Skeletal muscle cell (primary cell): ENCODE measurements around the gene SCPEP1.

ENCODE experiments used
- DNase-seq: peaks from one replicate; pipeline ENCODE4 v3.0.0-alpha.2; 2010; ENCODE audit warnings: low read depth
- H3K4me3 ChIP-seq: 2 replicates; pipeline ENCODE4 v1.5.1; 2011; ENCODE audit warnings: low read depth, mild to moderate bottlenecking, control low read depth, low read length, moderate library complexity

Gene SCPEP1

DNA sequence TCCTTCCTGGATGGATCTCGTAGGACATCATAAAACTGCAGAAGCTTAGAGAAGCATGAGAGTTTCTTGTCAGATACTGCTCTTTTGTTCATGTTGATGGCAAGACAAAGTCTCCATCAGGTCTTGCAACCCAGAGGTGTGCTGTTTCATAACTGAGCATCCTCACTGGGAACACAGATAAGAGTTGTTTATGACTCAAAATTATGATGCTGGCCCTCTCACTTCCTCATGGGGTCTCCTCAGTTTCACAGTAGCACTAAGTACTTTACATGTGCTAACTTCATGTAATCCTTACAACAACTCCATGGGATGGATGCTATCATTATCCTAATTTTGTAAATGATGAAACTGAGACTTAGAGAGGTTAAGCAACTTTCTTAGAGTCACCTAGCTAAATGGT lies 14.4 kb downstream of the SCPEP1 start:
- no peak for DNase-seq
- H3K4me3 ChIP-seq = no peak overlapping the region

DNA sequence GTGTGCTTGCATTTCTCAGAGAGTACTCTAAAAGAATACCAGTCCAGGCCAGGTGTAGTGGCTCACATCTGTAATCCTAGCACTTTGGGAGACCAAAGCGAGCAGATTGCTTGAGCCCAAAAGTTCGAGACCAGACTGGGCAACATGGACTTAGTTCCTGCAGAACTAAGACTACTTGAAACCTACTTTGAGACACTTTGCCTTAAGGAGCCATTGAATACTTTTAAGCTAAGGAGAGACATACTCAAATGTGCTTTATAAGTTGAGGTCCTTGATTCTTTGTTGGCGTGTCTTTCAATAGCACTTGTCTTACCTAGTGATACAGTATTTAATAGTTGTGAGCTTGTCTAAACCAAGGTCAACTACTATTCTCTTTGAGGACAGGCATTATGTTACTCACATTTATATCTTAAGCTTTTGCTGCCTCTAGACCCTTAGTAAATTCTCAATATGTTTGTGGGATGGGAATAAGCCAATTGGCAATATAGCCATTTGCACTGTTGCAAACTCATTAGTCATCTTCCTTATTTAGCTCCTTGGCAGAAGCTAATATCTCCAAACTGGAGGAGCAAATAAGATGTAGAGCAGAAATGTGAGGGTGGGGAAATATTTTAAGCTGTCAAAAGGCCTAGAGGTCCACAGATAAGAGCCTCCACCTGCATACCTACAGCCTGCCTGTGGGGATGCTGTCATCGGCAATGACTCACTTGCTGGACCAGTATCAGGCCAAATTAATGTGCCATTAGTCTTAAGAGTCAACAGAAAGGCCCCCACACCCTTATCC lies 16.3 kb downstream of the SCPEP1 start:
- peak; percentile 26 for DNase-seq

DNA sequence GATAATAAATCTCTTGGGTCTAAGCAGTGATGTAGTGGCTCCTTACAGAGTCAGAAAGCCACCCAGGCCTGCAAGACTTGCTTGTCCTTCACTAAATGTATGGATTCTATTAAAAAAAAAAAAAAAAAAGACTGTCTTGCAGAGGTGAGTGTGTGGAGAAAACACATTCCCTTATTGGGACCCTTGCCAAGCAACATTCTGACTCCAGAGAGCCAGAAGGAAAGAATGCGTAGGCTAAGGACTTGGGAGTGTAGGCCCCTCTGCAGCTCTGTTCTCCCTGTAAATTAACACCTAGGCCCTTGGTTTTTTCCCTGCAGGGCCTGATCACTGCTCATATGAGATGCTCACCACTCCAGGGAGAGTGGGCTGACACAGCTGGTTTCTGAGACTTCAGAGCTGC lies 17.8 kb downstream of the SCPEP1 start:
- DNase-seq = no peak
- H3K4me3 ChIP-seq = no peak overlapping the region

More for the DNA sequence above, 16.3 kb downstream of the SCPEP1 start:
- no peak overlapping the region for H3K4me3 ChIP-seq

DNA sequence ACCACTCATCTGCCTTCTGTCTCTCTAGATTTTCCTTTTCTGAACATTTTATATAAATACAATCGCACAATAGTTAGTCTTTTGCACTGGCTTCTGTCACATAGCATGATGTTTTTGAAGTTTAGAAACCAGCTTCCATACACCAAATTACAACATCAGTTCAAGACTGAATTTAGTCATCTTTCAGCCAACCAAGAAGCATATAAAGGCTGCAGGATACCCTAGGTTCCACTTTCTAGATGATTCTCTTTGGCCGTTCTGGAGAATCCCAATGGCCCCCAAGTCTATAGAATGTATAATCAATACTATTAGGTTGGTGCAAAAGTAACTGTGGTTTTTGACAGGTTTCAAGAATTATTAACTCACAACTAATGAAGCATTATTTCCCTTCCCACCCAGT lies 19.4 kb downstream of the SCPEP1 start:
- DNase-seq = no peak
- H3K4me3 ChIP-seq = no peak overlapping the region

DNA sequence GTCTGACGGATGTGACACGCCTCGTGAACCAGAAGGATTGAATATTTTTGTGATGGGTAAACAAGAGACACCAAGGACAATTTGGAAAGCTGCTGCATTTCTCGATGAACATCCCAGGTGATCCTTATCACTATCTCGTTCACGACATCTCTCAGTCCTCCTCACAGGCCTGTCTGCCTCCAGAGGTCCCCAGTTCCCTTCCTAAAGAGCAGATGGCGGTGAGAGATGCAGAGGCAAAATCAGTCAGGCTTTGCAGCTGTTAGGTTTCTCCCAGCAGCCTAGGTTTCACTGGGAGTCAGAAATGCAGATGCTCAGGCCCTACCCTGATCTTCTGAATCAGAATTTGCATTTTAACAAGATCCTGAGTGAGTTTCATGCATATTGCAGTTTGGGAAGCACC lies 23.6 kb downstream of the SCPEP1 start:
- DNase-seq = no peak
- H3K4me3 ChIP-seq = no peak overlapping the region

DNA sequence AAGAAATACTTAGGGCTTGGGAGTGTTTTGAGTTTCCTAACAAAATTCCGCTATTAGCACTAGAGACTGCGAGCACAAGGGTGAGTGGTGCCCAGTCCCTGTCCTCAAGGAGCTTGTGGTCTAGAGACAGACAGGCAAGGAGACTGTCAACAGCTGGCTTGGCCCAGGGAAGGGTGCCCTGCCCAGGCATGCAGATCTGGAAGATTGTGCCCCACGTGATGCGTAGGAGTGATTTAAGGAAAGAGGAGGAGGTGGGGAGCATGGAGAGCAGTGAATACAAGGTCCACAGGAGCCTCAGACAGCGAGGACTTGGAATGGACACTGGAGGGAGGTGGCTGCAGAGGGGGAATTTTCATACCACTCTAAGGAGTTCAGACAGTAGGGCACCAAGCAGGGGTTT lies 25.0 kb downstream of the SCPEP1 start:
- DNase-seq = no peak
- no peak overlapping the region for H3K4me3 ChIP-seq

DNA sequence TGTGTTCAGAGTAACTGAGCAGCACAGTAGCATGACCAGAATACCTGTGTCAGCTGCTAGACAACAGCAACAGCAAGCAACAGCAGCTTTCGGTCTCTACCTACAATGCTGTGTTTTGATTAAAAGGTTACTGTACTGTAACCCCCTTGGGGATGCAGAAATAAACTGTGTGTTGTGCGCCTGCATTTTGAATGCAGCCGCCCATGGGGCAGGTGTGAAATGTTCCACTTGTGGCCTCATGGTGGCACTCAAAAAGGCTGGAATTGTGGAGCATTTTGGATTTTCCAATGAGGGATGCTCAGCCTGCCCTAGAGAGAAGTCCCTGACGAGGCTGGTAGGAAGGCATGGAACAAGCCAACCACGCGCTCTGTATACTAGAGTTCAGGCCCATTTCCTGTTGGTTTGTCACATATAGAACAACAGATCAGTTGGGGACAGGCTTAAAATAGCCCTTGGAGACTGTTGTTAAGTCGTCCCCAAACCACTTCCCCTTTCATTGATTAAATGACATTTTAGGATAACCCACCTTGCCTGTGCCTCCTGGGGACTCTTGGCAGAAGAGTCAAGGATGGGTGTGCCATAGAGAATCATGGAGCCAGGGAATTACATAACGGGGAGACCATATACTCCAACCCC lies 27.1 kb downstream of the SCPEP1 start:
- no peak overlapping the region for H3K4me3 ChIP-seq
- DNase-seq = no peak

DNA sequence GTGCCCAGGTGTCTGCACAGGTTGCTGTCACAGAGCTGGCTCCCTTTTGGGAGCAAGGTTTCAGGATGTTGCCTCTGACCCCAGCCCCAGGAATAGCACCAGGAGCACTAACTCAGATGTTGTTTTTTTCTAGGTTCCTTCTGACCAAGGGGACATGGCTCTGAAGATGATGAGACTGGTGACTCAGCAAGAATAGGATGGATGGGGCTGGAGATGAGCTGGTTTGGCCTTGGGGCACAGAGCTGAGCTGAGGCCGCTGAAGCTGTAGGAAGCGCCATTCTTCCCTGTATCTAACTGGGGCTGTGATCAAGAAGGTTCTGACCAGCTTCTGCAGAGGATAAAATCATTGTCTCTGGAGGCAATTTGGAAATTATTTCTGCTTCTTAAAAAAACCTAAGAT lies 28.1 kb downstream of the SCPEP1 start:
- H3K4me3 ChIP-seq = no peak overlapping the region
- DNase-seq = no peak

DNA sequence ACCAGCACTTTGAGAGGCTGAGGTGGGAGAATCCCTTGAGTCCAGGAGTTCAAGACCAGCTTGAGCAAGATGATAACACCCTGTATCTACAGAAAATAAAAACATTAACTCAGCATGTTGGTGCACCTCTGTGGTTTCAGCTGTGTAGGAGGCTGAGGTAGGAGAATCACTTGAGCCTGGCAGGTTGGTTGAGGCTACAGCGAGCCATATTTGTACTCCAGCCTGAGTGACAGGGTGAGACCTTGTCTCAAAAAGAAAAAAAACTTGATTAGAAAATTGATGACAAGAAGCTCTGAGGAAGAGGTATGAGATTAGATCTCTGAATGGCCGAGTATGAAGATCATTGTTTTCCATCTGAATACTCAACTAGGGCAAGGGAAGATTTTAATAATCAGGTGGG lies 31.0 kb downstream of the SCPEP1 start:
- no peak for DNase-seq

DNA sequence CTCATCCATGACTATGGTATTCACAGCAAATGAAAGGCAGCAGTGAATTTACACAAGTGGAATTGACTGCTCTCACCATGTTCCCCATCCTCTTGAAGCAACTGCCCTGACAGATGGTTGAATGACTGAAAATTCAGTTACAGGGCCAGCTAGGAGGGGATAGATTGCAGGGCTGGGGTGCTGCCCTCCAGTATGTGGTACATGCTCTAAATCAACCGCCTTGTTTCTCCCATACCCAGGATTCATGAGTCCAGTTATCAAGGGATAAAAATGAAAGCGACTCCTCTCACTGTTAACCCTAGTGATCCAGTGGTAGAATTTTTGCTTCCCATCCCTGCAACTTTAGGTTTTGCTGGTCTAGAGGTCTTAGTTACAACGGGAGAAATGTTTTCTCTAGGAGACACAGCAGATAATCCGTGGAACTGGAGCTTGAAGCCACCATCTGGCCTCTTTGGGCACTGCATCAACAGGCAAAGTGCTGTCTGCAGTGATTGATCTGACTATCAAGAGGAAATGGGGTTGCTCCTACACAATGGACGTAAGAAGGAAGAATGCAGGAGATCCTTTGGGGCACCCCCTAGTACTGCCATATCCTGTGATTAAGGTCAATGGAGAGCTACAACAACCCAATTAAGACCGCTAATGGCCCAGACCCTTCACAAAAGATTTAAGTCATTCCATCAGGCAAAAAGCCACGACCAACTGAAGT lies 32.0 kb downstream of the SCPEP1 start:
- peak; percentile 11 for DNase-seq

More for the DNA sequence above, 31.0 kb downstream of the SCPEP1 start:
- H3K4me3 ChIP-seq = no peak overlapping the region

DNA sequence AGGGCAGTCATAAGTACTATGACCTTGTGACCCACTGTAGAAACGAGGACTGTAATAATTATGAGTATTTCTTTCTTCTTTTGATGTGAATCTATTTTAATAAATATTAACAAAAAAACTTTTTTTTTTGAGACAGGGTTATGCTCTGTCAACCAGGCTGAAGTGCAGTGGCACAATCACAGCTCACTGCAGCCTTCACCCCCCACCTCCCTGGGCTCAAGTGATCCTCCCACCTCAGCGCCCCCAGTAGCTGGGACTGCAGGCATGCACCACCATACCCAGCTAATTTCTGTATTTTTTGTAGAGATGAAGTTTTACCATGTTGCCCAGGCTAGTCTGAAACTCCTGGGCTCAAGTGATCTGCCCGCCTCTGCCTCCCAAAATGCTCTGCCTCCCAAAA lies 32.6 kb downstream of the SCPEP1 start:
- no peak for DNase-seq
- H3K4me3 ChIP-seq = no peak overlapping the region

More for the DNA sequence above, 32.0 kb downstream of the SCPEP1 start:
- H3K4me3 ChIP-seq = no peak overlapping the region

DNA sequence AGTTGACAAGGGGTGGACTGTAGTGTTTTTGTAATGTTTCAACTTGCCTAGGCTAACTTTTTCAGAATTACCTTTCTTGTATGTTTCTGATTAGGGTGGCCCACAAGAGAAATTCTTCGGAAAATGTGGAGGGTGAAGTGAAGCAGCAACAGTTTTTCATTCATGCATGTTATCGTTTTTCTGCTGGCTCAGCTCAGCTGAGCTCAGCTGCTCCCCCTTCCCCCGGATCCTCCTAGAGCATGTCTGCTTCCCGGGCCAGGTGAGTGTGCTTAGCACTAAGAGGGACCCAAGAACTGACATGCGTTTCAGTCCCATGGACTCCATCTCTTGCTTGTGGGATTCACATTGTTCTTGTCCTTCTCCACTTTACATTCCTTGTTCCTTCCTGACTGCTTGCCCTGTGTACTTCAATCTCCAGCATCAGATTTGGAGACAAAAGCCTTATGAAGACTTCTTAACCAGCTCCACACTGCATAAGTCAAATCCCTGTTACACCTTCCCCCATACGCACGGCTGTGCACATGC lies 33.6 kb downstream of the SCPEP1 start:
- no peak overlapping the region for H3K4me3 ChIP-seq
- DNase-seq = no peak

DNA sequence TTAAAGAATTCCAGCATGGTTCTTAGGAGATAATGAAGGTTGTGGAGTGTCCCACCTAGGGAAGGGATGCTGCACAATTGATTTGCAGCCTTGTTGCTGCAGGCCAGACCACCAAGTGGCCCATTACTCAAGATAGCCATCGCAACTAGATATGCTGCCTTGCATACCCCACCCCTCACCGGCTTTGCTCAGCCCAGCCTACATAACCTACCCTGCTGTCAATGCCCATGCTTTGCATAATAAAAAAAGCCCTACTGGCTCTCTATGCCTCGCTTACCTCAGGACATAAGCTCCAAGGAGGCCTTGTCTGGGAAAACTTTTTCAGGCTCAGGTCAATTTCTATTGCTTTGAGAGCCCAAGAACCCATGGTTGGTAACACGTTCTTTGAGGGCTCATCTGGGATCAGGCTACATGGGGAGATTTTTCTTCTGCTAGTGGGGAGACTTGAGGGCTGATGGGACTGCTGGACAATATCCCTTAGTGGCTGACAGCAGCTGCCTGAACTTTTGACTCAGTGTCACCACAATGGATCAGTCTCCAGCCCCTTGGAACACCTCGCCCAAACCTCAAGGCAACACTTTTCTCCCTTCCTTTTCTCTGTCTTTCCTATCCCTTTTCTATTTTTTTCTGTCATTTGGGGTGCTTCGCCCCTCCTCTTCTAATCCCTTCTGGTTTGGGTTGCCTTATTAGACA lies 38.3 kb downstream of the SCPEP1 start:
- no peak overlapping the region for H3K4me3 ChIP-seq
- no peak for DNase-seq

DNA sequence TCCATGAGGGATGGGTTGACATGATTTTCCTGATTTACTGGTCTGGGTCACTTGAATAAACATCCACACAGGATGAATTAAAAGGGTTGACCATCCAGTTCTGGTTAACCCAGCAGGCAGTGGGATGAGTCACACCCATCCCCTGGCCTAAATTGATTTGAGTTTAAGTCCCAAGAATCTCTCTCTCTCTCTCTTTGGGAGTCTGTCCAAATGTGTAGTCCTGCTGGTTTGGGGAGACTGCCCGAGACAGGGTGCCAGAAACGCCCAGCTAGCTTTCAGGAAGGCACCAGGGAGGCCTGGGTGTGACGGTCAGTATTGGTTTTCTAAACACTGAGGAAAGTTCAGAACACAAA lies 38.8 kb downstream of the SCPEP1 start:
- DNase-seq = no peak
- no peak overlapping the region for H3K4me3 ChIP-seq

DNA sequence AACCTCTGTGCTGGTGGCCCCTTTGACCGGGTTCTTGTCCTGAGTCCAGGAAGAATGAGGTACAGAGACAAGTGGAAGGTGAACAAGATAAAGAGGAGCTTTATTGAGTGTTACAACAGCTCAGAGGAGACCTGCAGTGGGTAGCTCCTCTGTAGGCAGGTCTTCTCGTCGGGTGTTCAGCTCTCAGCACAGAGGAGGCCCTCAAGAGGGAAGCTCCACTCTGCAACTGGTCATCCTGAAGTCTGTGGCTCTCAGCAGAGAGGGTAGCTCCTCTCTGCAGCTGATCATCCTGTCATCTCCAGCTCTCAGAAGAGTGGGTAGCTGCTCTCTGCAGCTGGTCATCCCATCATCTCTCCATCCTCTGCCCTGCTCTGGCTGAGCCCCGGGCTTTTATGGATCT lies 39.7 kb downstream of the SCPEP1 start:
- no peak overlapping the region for H3K4me3 ChIP-seq
- DNase-seq = no peak

DNA sequence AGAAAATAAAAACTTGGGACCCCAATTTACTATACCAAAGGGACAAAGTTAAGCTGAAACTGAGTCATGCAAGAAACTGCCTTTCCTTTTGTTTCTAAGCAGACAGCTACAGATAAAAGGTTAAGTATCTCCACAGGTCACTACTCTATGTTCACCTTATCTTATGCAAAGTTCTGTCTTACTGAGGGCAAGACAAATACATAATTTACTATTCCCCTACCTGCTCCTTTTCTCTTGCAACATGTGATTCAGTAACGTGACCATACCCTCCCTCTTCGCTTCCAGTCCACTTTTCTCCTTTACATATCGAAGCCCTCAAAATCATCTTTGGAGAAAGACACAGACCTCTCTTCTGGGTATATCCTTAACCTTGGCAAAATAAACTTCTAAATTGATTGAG lies 42.3 kb downstream of the SCPEP1 start:
- DNase-seq = no peak
- H3K4me3 ChIP-seq = no peak overlapping the region

DNA sequence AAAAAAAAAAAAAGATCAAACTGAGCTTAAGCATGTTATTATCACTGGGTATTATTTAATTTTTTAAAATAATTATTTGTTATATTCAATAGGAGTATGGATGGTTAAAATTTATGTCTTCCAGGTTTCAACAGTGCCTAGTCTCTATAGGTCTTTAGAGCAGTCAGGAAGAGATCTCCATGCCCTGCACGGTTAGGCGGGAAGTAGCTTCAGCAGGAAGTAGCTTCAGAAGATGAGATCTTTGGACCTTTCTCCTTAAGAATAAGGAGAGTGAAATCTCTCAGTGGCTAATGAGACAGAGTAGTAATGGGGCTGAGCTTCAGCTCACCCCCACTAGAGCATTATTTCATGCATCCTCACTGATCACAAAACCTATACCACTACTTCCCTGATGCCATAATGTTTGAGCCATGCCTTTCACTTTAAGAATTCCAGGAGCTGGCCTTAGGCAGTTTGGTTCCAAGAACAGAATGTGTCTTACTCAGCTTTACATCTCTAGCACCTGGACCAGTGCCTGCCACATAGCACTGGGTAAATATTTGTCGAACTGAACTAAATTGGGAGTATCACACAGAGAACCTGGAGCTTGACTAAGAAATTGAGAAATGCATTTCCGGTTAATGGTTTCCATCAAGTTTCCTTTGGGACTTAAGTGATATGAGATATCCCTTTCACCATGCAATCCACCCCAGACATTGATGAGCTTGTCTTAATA lies 43.5 kb downstream of the SCPEP1 start:
- DNase-seq = no peak
- H3K4me3 ChIP-seq = no peak overlapping the region

DNA sequence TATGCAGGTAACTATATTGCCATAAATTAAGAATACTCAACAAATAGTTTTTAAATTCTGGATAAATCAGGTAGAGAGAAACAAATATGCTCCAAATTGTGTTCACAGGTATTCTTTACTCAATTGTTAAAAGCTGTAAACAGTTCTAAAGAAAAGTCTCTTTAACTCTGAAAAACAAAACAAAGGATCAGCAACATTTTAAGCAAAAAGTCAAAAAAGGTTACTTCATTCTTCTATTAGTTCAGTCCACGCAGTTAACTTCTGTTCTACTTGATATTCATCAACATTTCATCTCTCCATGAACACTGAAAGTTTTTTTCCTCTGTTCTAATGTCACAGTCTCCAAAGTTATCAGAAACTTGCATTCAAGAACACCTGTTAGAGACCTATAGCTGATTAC lies 47.9 kb downstream of the SCPEP1 start:
- DNase-seq = no peak
- no peak overlapping the region for H3K4me3 ChIP-seq

DNA sequence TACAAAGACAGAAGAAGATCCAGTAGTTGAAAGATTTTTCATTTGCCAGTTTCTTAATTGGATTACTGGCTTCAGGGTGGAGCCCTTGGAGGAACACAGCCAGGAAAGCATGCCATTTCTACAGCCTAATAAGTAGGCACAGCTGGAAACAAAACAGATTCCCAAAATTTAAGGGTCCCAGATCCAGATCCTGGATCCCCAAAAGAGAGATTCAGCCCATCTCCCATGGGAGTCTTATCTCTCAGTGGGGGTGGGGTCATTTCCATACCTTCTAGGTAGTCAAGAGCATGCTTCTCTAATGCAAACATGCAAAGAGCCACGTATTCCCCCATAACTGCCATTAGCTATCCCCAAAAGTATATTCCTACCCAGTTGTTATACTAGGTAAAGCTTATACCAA lies 49.9 kb downstream of the SCPEP1 start:
- no peak overlapping the region for H3K4me3 ChIP-seq
- DNase-seq = no peak
